ENCODE measurements around the gene SCGB1A1. TPM values are rescaled to one million over a fixed set of nuclear protein-coding genes. Genes with fewer than 3 reads are reported as not detected.

The SCGB1A1 gene
- total RNA-seq, 1 donor from 2014 or later = not detected

- H3K36me3 Mint-ChIP-seq = no peaks in the 10 kb centered on the region
- TF ChIP-seq, protein P1, sequence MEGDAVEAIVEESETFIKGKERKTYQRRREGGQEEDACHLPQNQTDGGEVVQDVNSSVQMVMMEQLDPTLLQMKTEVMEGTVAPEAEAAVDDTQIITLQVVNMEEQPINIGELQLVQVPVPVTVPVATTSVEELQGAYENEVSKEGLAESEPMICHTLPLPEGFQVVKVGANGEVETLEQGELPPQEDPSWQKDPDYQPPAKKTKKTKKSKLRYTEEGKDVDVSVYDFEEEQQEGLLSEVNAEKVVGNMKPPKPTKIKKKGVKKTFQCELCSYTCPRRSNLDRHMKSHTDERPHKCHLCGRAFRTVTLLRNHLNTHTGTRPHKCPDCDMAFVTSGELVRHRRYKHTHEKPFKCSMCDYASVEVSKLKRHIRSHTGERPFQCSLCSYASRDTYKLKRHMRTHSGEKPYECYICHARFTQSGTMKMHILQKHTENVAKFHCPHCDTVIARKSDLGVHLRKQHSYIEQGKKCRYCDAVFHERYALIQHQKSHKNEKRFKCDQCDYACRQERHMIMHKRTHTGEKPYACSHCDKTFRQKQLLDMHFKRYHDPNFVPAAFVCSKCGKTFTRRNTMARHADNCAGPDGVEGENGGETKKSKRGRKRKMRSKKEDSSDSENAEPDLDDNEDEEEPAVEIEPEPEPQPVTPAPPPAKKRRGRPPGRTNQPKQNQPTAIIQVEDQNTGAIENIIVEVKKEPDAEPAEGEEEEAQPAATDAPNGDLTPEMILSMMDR (IDR thresholded peaks at IDR 0.05) = no peak
- TF ChIP-seq EZH2 (IDR thresholded peaks at IDR 0.05) = no peak
- TF ChIP-seq EZH2phosphoT487 (IDR thresholded peaks at IDR 0.05) = no peak
- Histone ChIP-seq H3K27ac (no peak overlapping the region), H3K4me2 (no peak overlapping the region), H3K9ac (no peak overlapping the region), H2AFZ (replicated peaks) (no peak overlapping the region), H3K4me1 (no peaks in the 10 kb centered on the region), H3K27me3 (no peaks in the 10 kb centered on the region), H3K36me3 (no peaks in the 10 kb centered on the region), H4K20me1 (ENCODE audit: low read depth) (no peaks in the 10 kb centered on the region), H3F3A (ENCODE audit: low read depth) (no peaks in the 10 kb centered on the region), H3K79me2 (ENCODE audit: low read depth) (no peaks in the 10 kb centered on the region), H3K4me3 (no peak overlapping the region), H3K9me3 (ENCODE audit: low read depth) (no peaks in the 10 kb centered on the region)
- no peaks in the 10 kb centered on the region for H3K9me3 Mint-ChIP-seq
- H3K27ac Mint-ChIP-seq = peak overlapping the region; percentile 81
- peaks cover 5% of the 10 kb centered on the region for H3K27me3 Mint-ChIP-seq (ENCODE audit: insufficient read depth, low read depth)
- peaks cover 17% of the 10 kb centered on the region for H3K4me1 Mint-ChIP-seq
- H3K4me3 Mint-ChIP-seq = no peak overlapping the region
- no peak for DNase-seq (ENCODE audit: low spot score)
Observed at GRCh38 chr11:62401811-62402210, 17.0 kb upstream of the SCGB1A1 start.

GRCh38 chr11:62402226-62402959 lies 16.4 kb upstream of the SCGB1A1 start:
- no peak overlapping the region for H2AFZ ChIP-seq (replicated peaks)

DNA sequence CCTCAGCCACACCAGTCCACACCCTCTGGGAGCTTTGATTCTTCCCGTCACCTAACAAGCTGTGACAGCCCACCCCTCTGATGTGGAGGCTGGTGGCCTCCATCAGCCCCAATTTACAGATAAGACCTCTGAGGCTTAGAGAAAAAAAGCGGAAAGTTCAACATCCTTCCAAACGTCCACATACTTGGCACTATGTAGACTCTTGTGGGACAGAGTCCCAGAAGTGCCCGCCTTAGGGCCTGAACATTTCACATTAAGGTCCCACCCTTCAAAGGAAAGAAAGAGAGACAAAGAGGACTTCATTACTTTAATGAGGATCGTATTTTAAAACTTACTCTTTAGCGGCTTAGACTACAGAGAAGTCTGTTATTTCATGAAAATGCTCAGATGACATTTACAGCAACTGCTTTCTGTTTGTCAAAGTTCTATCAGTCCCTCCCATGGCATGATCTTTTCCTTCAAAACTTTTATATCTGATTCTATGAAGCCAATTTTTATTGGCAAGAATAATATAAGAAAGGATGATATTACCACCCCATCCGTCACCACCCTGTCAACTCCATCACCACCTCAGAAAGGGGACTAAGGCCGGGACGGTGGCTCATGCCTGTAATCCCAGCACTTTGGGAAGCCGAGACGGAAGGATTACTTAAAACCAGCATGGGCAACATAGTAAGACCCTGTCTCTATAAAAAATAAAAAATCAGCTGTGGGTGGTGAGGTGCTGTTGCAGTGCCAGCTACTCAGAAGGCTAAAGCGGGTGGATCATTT lies 15.7 kb upstream of the SCGB1A1 start:
- Histone ChIP-seq H3K79me2 (ENCODE audit: low read depth) (no peaks in the 10 kb centered on the region), H4K20me1 (ENCODE audit: low read depth) (no peaks in the 10 kb centered on the region), H3K9ac (no peak overlapping the region), H3K4me3 (no peak overlapping the region), H3K4me1 (no peaks in the 10 kb centered on the region), H2AFZ (replicated peaks) (no peak overlapping the region), H3K9me3 (ENCODE audit: low read depth) (no peaks in the 10 kb centered on the region), H3K36me3 (no peaks in the 10 kb centered on the region), H3F3A (ENCODE audit: low read depth) (no peaks in the 10 kb centered on the region), H3K4me2 (no peak overlapping the region), H3K27ac (no peak overlapping the region), H3K27me3 (no peaks in the 10 kb centered on the region)
- Mint-ChIP-seq H3K27me3 (ENCODE audit: insufficient read depth, low read depth) (peaks cover 2% of the 10 kb centered on the region), H3K36me3 (no peaks in the 10 kb centered on the region), H3K4me1 (peaks cover 14% of the 10 kb centered on the region), H3K4me3 (peak overlapping the region; percentile 14), H3K9me3 (no peaks in the 10 kb centered on the region), H3K27ac (peak overlapping the region; percentile 37)
- DNase-seq (ENCODE audit: low spot score) = no peak
- TF ChIP-seq EZH2phosphoT487 (IDR thresholded peaks at IDR 0.05) (no peak), EZH2 (IDR thresholded peaks at IDR 0.05) (no peak)
- TF ChIP-seq, protein P1 (IDR thresholded peaks at IDR 0.05) = no peak

More at GRCh38 chr11:62402226-62402959, 16.4 kb upstream of the SCGB1A1 start:
- no peak overlapping the region for H3K9ac ChIP-seq
- Mint-ChIP-seq H3K27ac (peak overlapping the region; percentile 37), H3K9me3 (no peaks in the 10 kb centered on the region), H3K4me1 (peaks cover 17% of the 10 kb centered on the region), H3K27me3 (ENCODE audit: insufficient read depth, low read depth) (peaks cover 5% of the 10 kb centered on the region), H3K4me3 (peak overlapping the region; percentile 14), H3K36me3 (no peaks in the 10 kb centered on the region)
- TF ChIP-seq EZH2 (IDR thresholded peaks at IDR 0.05) = no peak
- TF ChIP-seq, protein P1 (IDR thresholded peaks at IDR 0.05) = no peak
- no peak for TF ChIP-seq EZH2phosphoT487 (IDR thresholded peaks at IDR 0.05)
- no peaks in the 10 kb centered on the region for H4K20me1 ChIP-seq (ENCODE audit: low read depth)
- no peaks in the 10 kb centered on the region for H3K27me3 ChIP-seq
- no peaks in the 10 kb centered on the region for H3F3A ChIP-seq (ENCODE audit: low read depth)
- H3K9me3 ChIP-seq (ENCODE audit: low read depth) = no peaks in the 10 kb centered on the region
- H3K4me2 ChIP-seq = no peak overlapping the region
- no peaks in the 10 kb centered on the region for H3K4me1 ChIP-seq
- H3K27ac ChIP-seq = no peak overlapping the region
- H3K4me3 ChIP-seq = no peak overlapping the region
- DNase-seq (ENCODE audit: low spot score) = no peak
- no peaks in the 10 kb centered on the region for H3K79me2 ChIP-seq (ENCODE audit: low read depth)
- H3K36me3 ChIP-seq = no peaks in the 10 kb centered on the region
